Mammary epithelial cell (primary cell): ENCODE measurements around the gene INVS.

Source experiments
- EZH2 ChIP-seq: IDR thresholded peaks from 2 replicates; pipeline ENCODE4 v1.6.1; 2012; ENCODE audit warnings: low read length, inconsistent platforms, borderline replicate concordance
- TF ChIP-seq, protein P1 (sequence below), 2 donors: IDR thresholded peaks in 1 of 2; conservative IDR thresholded peaks in 1 of 2; 2 replicates each; pipeline ENCODE4 v1.5.1; 2011 to 2012; ENCODE audit warnings: inconsistent platforms in 2 of 2, low read length in 2 of 2, mild to moderate bottlenecking in 2 of 2, control low read depth in 1 of 2, low read depth in 1 of 2; ENCODE audit not compliant: insufficient read depth in 1 of 2; ENCODE audit errors: extremely low read depth in 1 of 2

DNA sequence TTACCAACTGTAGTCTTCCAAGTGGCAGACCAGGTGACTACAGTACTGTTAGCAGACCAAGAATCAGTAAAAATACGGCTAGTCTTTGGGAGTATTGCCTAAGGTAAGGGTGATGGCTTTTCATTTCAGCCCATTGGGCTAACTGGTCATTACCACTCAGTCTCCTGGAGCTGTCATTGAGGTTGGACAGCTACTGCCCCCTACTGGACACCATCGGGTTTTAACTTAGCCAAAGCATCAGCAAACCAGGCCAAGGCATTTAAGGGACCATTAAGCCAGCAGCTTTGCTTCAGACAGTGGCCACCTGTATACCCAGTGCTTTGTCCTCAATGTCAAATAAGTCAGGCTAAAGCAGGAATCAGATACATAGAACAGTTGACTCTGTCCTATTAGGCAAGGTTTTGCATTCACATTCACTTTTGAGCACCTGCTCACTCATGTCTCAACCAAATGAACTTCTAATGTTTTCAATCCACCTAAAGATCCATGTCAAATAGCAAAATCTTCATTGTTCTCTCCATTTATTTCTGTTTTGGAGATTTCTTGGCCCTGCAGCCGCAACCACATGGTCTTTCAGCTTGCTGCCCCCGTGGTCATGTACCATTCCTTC lies 117.2 kb downstream of the INVS start:
- TF ChIP-seq, protein P1, sequence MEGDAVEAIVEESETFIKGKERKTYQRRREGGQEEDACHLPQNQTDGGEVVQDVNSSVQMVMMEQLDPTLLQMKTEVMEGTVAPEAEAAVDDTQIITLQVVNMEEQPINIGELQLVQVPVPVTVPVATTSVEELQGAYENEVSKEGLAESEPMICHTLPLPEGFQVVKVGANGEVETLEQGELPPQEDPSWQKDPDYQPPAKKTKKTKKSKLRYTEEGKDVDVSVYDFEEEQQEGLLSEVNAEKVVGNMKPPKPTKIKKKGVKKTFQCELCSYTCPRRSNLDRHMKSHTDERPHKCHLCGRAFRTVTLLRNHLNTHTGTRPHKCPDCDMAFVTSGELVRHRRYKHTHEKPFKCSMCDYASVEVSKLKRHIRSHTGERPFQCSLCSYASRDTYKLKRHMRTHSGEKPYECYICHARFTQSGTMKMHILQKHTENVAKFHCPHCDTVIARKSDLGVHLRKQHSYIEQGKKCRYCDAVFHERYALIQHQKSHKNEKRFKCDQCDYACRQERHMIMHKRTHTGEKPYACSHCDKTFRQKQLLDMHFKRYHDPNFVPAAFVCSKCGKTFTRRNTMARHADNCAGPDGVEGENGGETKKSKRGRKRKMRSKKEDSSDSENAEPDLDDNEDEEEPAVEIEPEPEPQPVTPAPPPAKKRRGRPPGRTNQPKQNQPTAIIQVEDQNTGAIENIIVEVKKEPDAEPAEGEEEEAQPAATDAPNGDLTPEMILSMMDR (conservative IDR thresholded peaks at IDR 0.05 in 1 of 2, IDR thresholded peaks at IDR 0.05 in 1 of 2; ENCODE audit: extremely low read depth in 1 of 2, insufficient read depth in 1 of 2, low read depth in 1 of 2, low read length in 2 of 2) = peak; percentile 85 to 87
- TF ChIP-seq EZH2 = no peak
